Lung (tissue), 12 donors: ENCODE results near the gene LRRC8A. TPM values are rescaled to one million over a fixed set of nuclear protein-coding genes. Genes with fewer than 3 reads are reported as not detected.

Experiments
- ATAC-seq: fragments of 200-7000 bp; cut with Tn5 transposase; one replicate; pipeline ENCODE4 v1.9.1; 2020; ENCODE audit warnings: moderate number of reproducible peaks; ENCODE audit not compliant: insufficient read depth, low FRiP score
- DNase-seq, 3 donors: peaks; one replicate each; pipeline ENCODE4 v3.0.0-alpha.2; 2013 to 2017
- H3K27ac ChIP-seq, 2 donors: one replicate each; pipeline ENCODE4 v1.5.1; 2013; ENCODE audit warnings: mild to moderate bottlenecking in 2 of 2, moderate library complexity in 2 of 2, control low read depth in 1 of 2, inconsistent platforms in 1 of 2, low read depth in 1 of 2, low read length in 1 of 2
- H3K27me3 ChIP-seq, 3 donors: one replicate each; pipeline ENCODE4 v1.5.1; 2013; ENCODE audit warnings: low read length in 2 of 3; ENCODE audit not compliant: control insufficient read depth in 3 of 3, insufficient read depth in 3 of 3
- H3K36me3 ChIP-seq, 4 donors: one replicate each; pipeline ENCODE4 v1.5.1; 2013; ENCODE audit warnings: low read length in 4 of 4, mild to moderate bottlenecking in 1 of 4, moderate library complexity in 1 of 4; ENCODE audit not compliant: control insufficient read depth in 4 of 4, insufficient read depth in 4 of 4
- H3K4me1 ChIP-seq, 5 donors: one replicate each; pipeline ENCODE4 v1.5.1; 2013; ENCODE audit warnings: low read length in 5 of 5, mild to moderate bottlenecking in 2 of 5, moderate library complexity in 1 of 5; ENCODE audit not compliant: control insufficient read depth in 5 of 5, insufficient read depth in 5 of 5
- H3K4me3 ChIP-seq: one replicate; pipeline ENCODE4 v1.5.1; 2013; ENCODE audit warnings: mild to moderate bottlenecking, control low read depth, moderate library complexity
- H3K9ac ChIP-seq, 2 donors: one replicate each; pipeline ENCODE4 v1.5.1; 2013; ENCODE audit warnings: low read length in 2 of 2, control low read depth in 1 of 2; ENCODE audit not compliant: insufficient read depth in 1 of 2
- H3K9me3 ChIP-seq, 4 donors: one replicate each; pipeline ENCODE4 v1.5.1; 2013; ENCODE audit warnings: low read length in 3 of 4, mild to moderate bottlenecking in 1 of 4, moderate library complexity in 1 of 4; ENCODE audit not compliant: control insufficient read depth in 4 of 4, insufficient read depth in 3 of 4
- WGBS, 2 donors: extraction: QIAGEN DNeasy Blood & Tissue Kit; methylation state at CpG; one replicate each; pipeline ENCODE4 v1.1.7; 2013; 5-methylcytosine and 5-hydroxymethylcytosine counted together
- polyA plus RNA-seq, 2 donors: library from polyadenylated mRNA; stranded (reverse); fragments of 200-250 nt; gene quantifications; one replicate each; pipeline ENCODE4 v1.2.1, GENCODE V29; 2013
- total RNA-seq, 2 donors: library from RNA; depleted of rRNA in 1 of 2; stranded (reverse); fragments of >200 nt in 1 of 2; gene quantifications; one replicate each; pipeline ENCODE4 v1.2.1, GENCODE V29; 2014 to 2021
- TF ChIP-seq, protein P1 (sequence below): IDR thresholded peaks from 2 replicates; pipeline ENCODE4 v1.5.1; 2012; ENCODE audit warnings: mild to moderate bottlenecking; ENCODE audit errors: control extremely low read depth, extremely low read depth
- donor health status: control.
- donor health status: control.
- donor health status: Bipolar disorder and iron deficiency.
- donor health status: healthy.
- donor health status: DM: yes; HTN: yes; CAD: no.

Gene LRRC8A
- total and polyA plus RNA-seq, 4 donors: 26.6 to 66.9 (median 45.6) TPM

DNA sequence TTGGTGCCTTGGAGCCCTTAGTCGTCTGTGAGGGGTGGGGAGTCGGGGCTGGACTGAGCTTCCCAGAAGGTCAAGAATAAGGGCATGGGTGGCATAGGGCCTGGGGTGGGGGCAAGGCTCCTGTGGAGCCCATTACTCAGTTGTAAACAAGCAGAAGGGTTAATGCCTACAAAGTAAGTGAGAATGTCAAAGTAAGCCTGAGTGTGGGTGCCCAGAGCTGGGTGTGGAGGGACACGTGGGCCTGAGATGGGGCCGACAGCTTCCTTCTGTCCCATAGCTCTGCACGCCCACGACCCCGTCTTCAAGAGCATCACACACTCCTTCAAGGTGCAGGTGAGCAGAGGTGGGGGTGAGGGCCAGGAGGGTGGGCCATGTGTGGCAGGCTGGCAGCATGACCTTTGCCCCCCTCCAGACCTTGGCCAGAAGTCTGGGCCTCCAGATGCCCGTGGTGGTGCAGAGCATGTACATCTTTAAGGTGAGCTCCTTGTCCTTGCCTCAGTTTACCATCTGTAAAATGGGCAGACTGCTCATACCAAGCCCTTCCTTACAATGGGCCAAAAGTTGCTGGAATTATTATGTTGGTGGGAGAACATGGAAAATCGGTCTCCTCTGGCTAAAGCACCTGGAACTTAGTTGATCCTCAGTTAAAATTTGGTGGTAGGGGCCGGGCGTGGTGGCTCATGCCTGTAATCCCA lies 54.4 kb downstream of the LRRC8A start:
- no peaks in the 10 kb centered on the region for H3K27me3 ChIP-seq
- H3K9ac ChIP-seq: no peak overlapping the region
- ATAC-seq: no peak
- 89 to 93% methylated on average over 11 of the region's 11 CpGs for WGBS, 2 donors
- peaks cover 0 to 4% (median 2%) of the 10 kb centered on the region in 4 donors for H3K36me3 ChIP-seq
- no peaks in the 10 kb centered on the region for H3K9me3 ChIP-seq
- H3K4me1 ChIP-seq: peaks cover 0 to 4% (median 0%) of the 10 kb centered on the region in 5 donors
- H3K27ac ChIP-seq: no peak overlapping the region
- TF ChIP-seq, protein P1, sequence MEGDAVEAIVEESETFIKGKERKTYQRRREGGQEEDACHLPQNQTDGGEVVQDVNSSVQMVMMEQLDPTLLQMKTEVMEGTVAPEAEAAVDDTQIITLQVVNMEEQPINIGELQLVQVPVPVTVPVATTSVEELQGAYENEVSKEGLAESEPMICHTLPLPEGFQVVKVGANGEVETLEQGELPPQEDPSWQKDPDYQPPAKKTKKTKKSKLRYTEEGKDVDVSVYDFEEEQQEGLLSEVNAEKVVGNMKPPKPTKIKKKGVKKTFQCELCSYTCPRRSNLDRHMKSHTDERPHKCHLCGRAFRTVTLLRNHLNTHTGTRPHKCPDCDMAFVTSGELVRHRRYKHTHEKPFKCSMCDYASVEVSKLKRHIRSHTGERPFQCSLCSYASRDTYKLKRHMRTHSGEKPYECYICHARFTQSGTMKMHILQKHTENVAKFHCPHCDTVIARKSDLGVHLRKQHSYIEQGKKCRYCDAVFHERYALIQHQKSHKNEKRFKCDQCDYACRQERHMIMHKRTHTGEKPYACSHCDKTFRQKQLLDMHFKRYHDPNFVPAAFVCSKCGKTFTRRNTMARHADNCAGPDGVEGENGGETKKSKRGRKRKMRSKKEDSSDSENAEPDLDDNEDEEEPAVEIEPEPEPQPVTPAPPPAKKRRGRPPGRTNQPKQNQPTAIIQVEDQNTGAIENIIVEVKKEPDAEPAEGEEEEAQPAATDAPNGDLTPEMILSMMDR: no peak
- DNase-seq: no peak
- no peak overlapping the region for H3K4me3 ChIP-seq

GRCh38 chr9:128937310-128938165 lies 55.6 kb downstream of the LRRC8A start:
- TF ChIP-seq, protein P1: no peak
- no peak overlapping the region for H3K9ac ChIP-seq
- no peak overlapping the region for H3K27ac ChIP-seq
- peaks cover 0 to 8% (median 0%) of the 10 kb centered on the region in 5 donors for H3K4me1 ChIP-seq
- peaks cover 0 to 4% (median 3%) of the 10 kb centered on the region in 4 donors for H3K36me3 ChIP-seq
- H3K9me3 ChIP-seq: no peaks in the 10 kb centered on the region
- DNase-seq (no peak), ATAC-seq (no peak)
- no peak overlapping the region for H3K4me3 ChIP-seq
- WGBS, 2 donors: 94 to 96% methylated on average over 8 to 9 of the region's 9 CpGs
- no peaks in the 10 kb centered on the region for H3K27me3 ChIP-seq

DNA sequence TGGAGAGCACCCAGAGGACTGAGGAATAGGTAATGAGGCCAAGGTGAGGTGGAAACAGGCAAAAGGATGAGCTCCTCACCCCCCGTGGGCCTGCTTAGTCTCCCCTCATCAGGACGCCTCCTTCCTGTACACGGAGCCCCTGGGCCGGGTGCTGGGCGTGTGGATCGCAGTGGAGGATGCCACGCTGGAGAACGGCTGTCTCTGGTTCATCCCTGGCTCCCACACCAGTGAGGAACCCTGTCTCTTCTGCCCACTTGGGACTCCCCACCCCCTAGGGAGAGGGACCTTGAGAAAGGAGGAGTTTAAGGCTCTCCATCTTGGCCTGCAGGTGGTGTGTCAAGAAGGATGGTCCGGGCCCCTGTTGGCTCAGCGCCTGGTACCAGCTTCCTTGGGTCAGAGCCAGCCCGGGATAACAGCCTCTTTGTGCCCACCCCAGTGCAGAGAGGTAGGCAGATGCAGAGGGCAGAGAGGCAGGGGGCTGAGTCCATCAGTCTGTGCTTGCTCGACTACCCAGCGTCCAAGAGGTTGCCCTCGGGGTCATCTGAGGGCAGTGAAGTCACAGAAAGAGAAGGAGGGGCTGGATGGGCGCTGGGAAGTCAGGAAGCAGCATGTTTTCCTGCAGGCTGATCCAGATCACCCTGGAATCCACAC lies 58.5 kb downstream of the LRRC8A start:
- peaks cover 0 to 4% (median 2%) of the 10 kb centered on the region in 4 donors for H3K36me3 ChIP-seq
- H3K27me3 ChIP-seq: no peaks in the 10 kb centered on the region
- H3K4me3 ChIP-seq: no peak overlapping the region
- H3K4me1 ChIP-seq: peaks cover 0 to 11% (median 0%) of the 10 kb centered on the region in 5 donors
- H3K9me3 ChIP-seq: no peaks in the 10 kb centered on the region
- H3K9ac ChIP-seq: no peak overlapping the region
- ATAC-seq: no peak
- DNase-seq: peak in 1 of 3 donors; percentile 17
- 62 to 83% methylated on average over 15 of the region's 15 CpGs for WGBS, 2 donors
- TF ChIP-seq, protein P1: no peak
- H3K27ac ChIP-seq: peak overlapping the region in 1 of 2 donors; percentile 26
